SU-DHL-6 (cell line): ENCODE measurements around the gene SMAD6.

ENCODE experiments used
- EZH2phosphoT487 ChIP-seq: fragments of 200-600 bp; sonication (generic), shearing (Covaris generic); conservative IDR thresholded peaks from 2 replicates; pipeline ENCODE4 v1.6.1; 2018; ENCODE audit warnings: mild to moderate bottlenecking, antibody characterized with exemption, low read length, moderate library complexity, mixed read lengths
- TF ChIP-seq, protein P1 (sequence below): fragments of 200-600 bp; sonication (generic); IDR thresholded peaks from one replicate; pipeline ENCODE4 v1.5.1; 2017; ENCODE audit warnings: antibody characterized with exemption, mild to moderate bottlenecking, low read length, moderate library complexity; ENCODE audit not compliant: insufficient read depth, poor library complexity, severe bottlenecking

DNA sequence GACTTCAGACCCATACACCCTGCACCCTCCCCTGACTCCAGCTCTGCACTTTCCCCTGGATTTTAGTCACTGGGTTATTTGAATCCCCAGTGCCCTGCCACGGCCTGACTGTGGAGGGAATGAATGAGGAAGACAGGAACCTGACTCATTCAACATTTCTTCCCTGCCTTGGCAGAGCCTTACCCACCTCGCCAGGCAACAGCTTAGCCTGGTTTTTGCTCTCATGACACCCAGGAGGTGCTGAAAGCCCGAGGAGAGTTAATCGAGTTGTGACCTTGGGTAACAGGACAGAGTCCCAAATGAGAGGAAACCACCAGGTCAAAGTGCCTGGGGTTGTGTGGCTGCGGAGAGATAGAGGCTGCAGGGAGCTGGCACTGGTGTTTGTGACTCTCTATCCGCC, 128.3 kb downstream of the SMAD6 start:
- TF ChIP-seq, protein P1, sequence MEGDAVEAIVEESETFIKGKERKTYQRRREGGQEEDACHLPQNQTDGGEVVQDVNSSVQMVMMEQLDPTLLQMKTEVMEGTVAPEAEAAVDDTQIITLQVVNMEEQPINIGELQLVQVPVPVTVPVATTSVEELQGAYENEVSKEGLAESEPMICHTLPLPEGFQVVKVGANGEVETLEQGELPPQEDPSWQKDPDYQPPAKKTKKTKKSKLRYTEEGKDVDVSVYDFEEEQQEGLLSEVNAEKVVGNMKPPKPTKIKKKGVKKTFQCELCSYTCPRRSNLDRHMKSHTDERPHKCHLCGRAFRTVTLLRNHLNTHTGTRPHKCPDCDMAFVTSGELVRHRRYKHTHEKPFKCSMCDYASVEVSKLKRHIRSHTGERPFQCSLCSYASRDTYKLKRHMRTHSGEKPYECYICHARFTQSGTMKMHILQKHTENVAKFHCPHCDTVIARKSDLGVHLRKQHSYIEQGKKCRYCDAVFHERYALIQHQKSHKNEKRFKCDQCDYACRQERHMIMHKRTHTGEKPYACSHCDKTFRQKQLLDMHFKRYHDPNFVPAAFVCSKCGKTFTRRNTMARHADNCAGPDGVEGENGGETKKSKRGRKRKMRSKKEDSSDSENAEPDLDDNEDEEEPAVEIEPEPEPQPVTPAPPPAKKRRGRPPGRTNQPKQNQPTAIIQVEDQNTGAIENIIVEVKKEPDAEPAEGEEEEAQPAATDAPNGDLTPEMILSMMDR = no peak
- no peak for TF ChIP-seq EZH2phosphoT487
